OCI-LY1 (cell line): ENCODE measurements around the gene ARHGAP32.

Experiments used
- CTCF ChIP-seq: fragments of 200-600 bp; sonication (generic), shearing (Covaris generic); IDR thresholded peaks from 2 replicates; pipeline ENCODE4 v1.5.1; 2017; ENCODE audit warnings: mild to moderate bottlenecking, antibody characterized with exemption, low read length, moderate library complexity, mixed read lengths
- EZH2 ChIP-seq: fragments of 200-600 bp; sonication (generic), shearing (Covaris generic); IDR thresholded peaks from 2 replicates; pipeline ENCODE4 v1.8.0; 2017; ENCODE audit warnings: borderline replicate concordance, mixed run types, mild to moderate bottlenecking, antibody characterized with exemption, low read length, moderate library complexity, mixed read lengths

- TF ChIP-seq CTCF (no peak), EZH2 (no peak)
Observed at GRCh38 chr11:128933481-128934178, 258.5 kb downstream of the ARHGAP32 start.
